K562 (cell line): ENCODE measurements around the gene LDLRAD3. TPM values are rescaled to one million over a fixed set of nuclear protein-coding genes. Genes with fewer than 3 reads are reported as not detected.

Experiments used
- ATAC-seq: fragments of 200-7000 bp; cut with Tn5 transposase; 3 replicates; pipeline ENCODE4 v1.9.1; 2020; ENCODE audit warnings: moderate library complexity
- BruUV-seq: library from RNA; stranded (reverse); fragments of 400-500 nt; replicated peaks from 2 replicates; lab custom pipeline; 2021; lab: Mats Ljungman, UMichigan
- CTCF ChIA-PET: fragments of 300-600 bp; formaldehyde crosslinking; extraction: SDS; loops from one replicate; lab custom pipeline; 2021; ENCODE audit warnings: low intra/inter-chr PET ratio; lab: Yijun Ruan, JAX
- POLR2A ChIA-PET: fragments of 300-600, 350-650 bp; sonication (Branson Sonifier 250); formaldehyde crosslinking; extraction: SDS; loops from one replicate; lab custom pipeline; 2021; ENCODE audit warnings: antibody characterized with exemption, inconsistent platforms; lab: Yijun Ruan, JAX
- DNase-seq, 4 experiments: peaks; one replicate each; pipeline versions ENCODE4 v3.0.0 to v3.0.0-alpha.2; 2011 to 2018; ENCODE audit warnings: low spot score in 3 of 4, mixed read lengths in 3 of 4; ENCODE audit errors: extremely low read depth in 1 of 4
- FAIRE-seq: peaks from 2 replicates; lab custom pipeline; 2011; peaks lifted over from hg19 to GRCh38; lab: Jason Lieb, UNC
- H2AFZ ChIP-seq: 2 replicates; pipeline ENCODE4 v1.6.0; 2011; ENCODE audit warnings: low read depth, low read length, control low read depth, inconsistent platforms
- H3K27ac ChIP-seq: fragments of 200-600 bp; 3 replicates; pipeline ENCODE4 v1.8.0; 2011; ENCODE audit warnings: low read depth, mild to moderate bottlenecking, control low read depth, inconsistent platforms, low read length, moderate library complexity, mixed read lengths; ENCODE audit errors: extremely low read depth
- H3K27me3 ChIP-seq, 2 experiments: fragments of 300-600 bp in 1 of 2; 2 replicates in 1 of 2; 3 replicates in 1 of 2; pipeline versions ENCODE4 v1.6.0 to v1.8.0; 2011; ENCODE audit warnings: inconsistent platforms in 2 of 2, low read length in 2 of 2, mild to moderate bottlenecking in 1 of 2, mixed read lengths in 1 of 2, moderate library complexity in 1 of 2; ENCODE audit not compliant: control insufficient read depth in 2 of 2, insufficient read depth in 2 of 2
- H3K36me3 ChIP-seq: fragments of 300-600 bp; 3 replicates; pipeline ENCODE4 v1.8.0; 2011; ENCODE audit warnings: mild to moderate bottlenecking, low read length, inconsistent platforms; ENCODE audit not compliant: control insufficient read depth, insufficient read depth
- H3K4me1 ChIP-seq, 2 experiments: fragments of 200-600 bp in 1 of 2; replicated peaks in 1 of 2; 2 replicates in 1 of 2; 3 replicates in 1 of 2; pipeline versions ENCODE4 v1.5.1 to v1.8.0; 2011; ENCODE audit warnings: inconsistent platforms in 2 of 2, low read length in 2 of 2, mild to moderate bottlenecking in 1 of 2, mixed read lengths in 1 of 2, moderate library complexity in 1 of 2; ENCODE audit not compliant: control insufficient read depth in 2 of 2, insufficient read depth in 2 of 2
- H3K4me2 ChIP-seq: 2 replicates; pipeline ENCODE4 v1.6.1; 2011; ENCODE audit warnings: low read length, control low read depth, inconsistent platforms, mixed read lengths; ENCODE audit not compliant: insufficient read depth
- H3K4me3 ChIP-seq: fragments of 200-600 bp; sonication (generic), shearing (Covaris generic); 2 replicates; pipeline ENCODE4 v1.5.1; 2016; ENCODE audit warnings: control low read depth, inconsistent platforms
- H3K79me2 ChIP-seq: fragments of 200-600 bp; 3 replicates; pipeline ENCODE4 v1.8.0; 2011; ENCODE audit warnings: low read length, inconsistent platforms; ENCODE audit not compliant: control insufficient read depth, insufficient read depth
- H3K9ac ChIP-seq, 2 experiments: 2 replicates each; pipeline versions ENCODE4 v1.6.0 to v1.6.1; 2011; ENCODE audit warnings: low read depth in 2 of 2, low read length in 2 of 2, control low read depth in 1 of 2, inconsistent platforms in 1 of 2, mild to moderate bottlenecking in 1 of 2, mixed read lengths in 1 of 2; ENCODE audit not compliant: insufficient read depth in 1 of 2
- H3K9me1 ChIP-seq: one replicate; pipeline ENCODE4 v1.6.0; 2011; ENCODE audit warnings: inconsistent platforms, mild to moderate bottlenecking, low read length, moderate library complexity; ENCODE audit not compliant: control insufficient read depth, insufficient read depth
- H3K9me3 ChIP-seq: replicated peaks from 2 replicates; pipeline ENCODE4 v1.5.1; 2011; ENCODE audit warnings: low read depth, low read length, inconsistent platforms; ENCODE audit not compliant: control insufficient read depth, insufficient read depth
- H4K20me1 ChIP-seq: replicated peaks from 2 replicates; pipeline ENCODE4 v1.6.1; 2011; ENCODE audit warnings: low read length, inconsistent platforms, mixed read lengths; ENCODE audit not compliant: control insufficient read depth, insufficient read depth
- FOXP1 ChIP-seq: sonication (generic); formaldehyde crosslinking; IDR thresholded peaks from 2 replicates; pipeline ENCODE4 v1.8.0; 2022; ENCODE audit warnings: mild to moderate bottlenecking, missing genetic modification reagents
- IRF2 ChIP-seq: sonication (generic); formaldehyde crosslinking; IDR thresholded peaks from 2 replicates; pipeline ENCODE4 v1.8.1; 2022; ENCODE audit warnings: mild to moderate bottlenecking, missing genetic modification reagents
- KLF10 ChIP-seq: fragments of 250-450 bp; sonication (Bioruptor Pico); IDR thresholded peaks from 2 replicates; pipeline ENCODE4 v1.6.1; 2021; ENCODE audit warnings: matching md5 sums
- MCM5 ChIP-seq: fragments of 450-650 bp; IDR thresholded peaks from 2 replicates; pipeline ENCODE4 v1.6.1; 2016; ENCODE audit warnings: low read depth
- SNRNP70 ChIP-seq: fragments of 200-400 bp; formaldehyde crosslinking; optimal IDR thresholded peaks from 2 replicates; pipeline ENCODE3; 2017; ENCODE audit warnings: low read depth, low read length
- SREBF1 ChIP-seq: fragments of 150-350 bp; IDR thresholded peaks from 2 replicates; pipeline ENCODE4 v1.6.1; 2014; ENCODE audit warnings: antibody characterized with exemption, low read depth, low read length, borderline replicate concordance
- TAL1 ChIP-seq: fragments of 450-650 bp; IDR thresholded peaks from 2 replicates; pipeline ENCODE4 v1.6.1; 2016; ENCODE audit warnings: mild to moderate bottlenecking
- TBL1XR1 ChIP-seq, 2 experiments: IDR thresholded peaks; 2 replicates each; pipeline ENCODE4 v1.6.1; 2012; ENCODE audit warnings: improper control_type of control experiment in 2 of 2, low read length in 2 of 2, mild to moderate bottlenecking in 1 of 2
- TCF15 ChIP-seq: fragments of 250-450 bp; sonication (Bioruptor Pico); IDR thresholded peaks from 2 replicates; pipeline ENCODE4 v1.8.0; 2022; ENCODE audit warnings: moderate library complexity, mild to moderate bottlenecking, inconsistent platforms
- ZNF384 ChIP-seq: IDR thresholded peaks from 2 replicates; pipeline ENCODE4 v1.6.1; 2012; ENCODE audit warnings: low read depth, low read length, improper control_type of control experiment
- WGBS: fragments of 100-300 bp; shearing (Covaris generic); methylation state at CpG from one replicate; pipeline ENCODE4 v1.1.6; 2016; ENCODE audit warnings: low coverage, mixed read lengths; ENCODE audit not compliant: insufficient coverage; ENCODE audit errors: missing lambda C conversion rate; 5-methylcytosine and 5-hydroxymethylcytosine counted together
- in situ Hi-C: fragments of 300-500 bp; cut with MboI; formaldehyde crosslinking; loops from 4 replicates; pipeline ENCODE4 v1.15.0; 2018; ENCODE audit warnings: inconsistent platforms, mixed read lengths
- intact Hi-C: fragments of 100-400 bp; cut with micrococcal nuclease; formaldehyde crosslinking; loops from 2 replicates; pipeline ENCODE4 v1.14.2; 2022
- polyA plus RNA-seq, 8 experiments: library from polyadenylated mRNA; depleted of rRNA in 4 of 8; stranded (reverse) in 5 of 8; unstranded in 3 of 8; fragments of >200 nt; fragmentation: Nextera tagmentation in 2 of 8; fragmentation: Illumina TruSeq in 1 of 8; extraction: Ambion mirVana in 2 of 8; extraction: Trizol in 1 of 8; gene quantifications; 2 replicates each; pipeline versions ENCODE4 v1.2.1 to v1.2.3, GENCODE V29; 2011 to 2014; ENCODE audit warnings: inconsistent platforms in 1 of 8, missing spikeins in 1 of 8
- total RNA-seq, 7 experiments: library from RNA; depleted of rRNA in 6 of 7; stranded (reverse); fragments of >200 nt in 6 of 7; fragmentation: Illumina TruSeq in 2 of 7; extraction: Trizol in 2 of 7; gene quantifications; 2 replicates each; pipeline versions ENCODE4 v1.2.1 to v1.2.3, GENCODE V29; 2011 to 2021; ENCODE audit warnings: low replicate concordance in 1 of 7
- TF ChIP-seq, protein P1 (sequence below): fragments of 450-650 bp; IDR thresholded peaks from 2 replicates; pipeline ENCODE4 v1.6.1; 2014; ENCODE audit warnings: low read depth, mild to moderate bottlenecking, moderate library complexity, borderline replicate concordance
- TF ChIP-seq, protein P2 (sequence below): fragments of 150-350 bp; conservative IDR thresholded peaks from 2 replicates; pipeline ENCODE4 v1.6.1; 2014; ENCODE audit warnings: low read length

The LDLRAD3 gene
- total and polyA plus RNA-seq, 9 of the 15 experiments (the other 6 are each of a cell fraction or from before 2014, with no cell fraction given), result 0.73 to 7.2 (median 3.5) TPM

- Histone ChIP-seq H3K79me2 (no peaks in the 10 kb centered on the region), H3K27ac (no peak overlapping the region), H2AFZ (no peak overlapping the region), H3K9me3 (no peaks in the 10 kb centered on the region), H3K9me1 (no peaks in the 10 kb centered on the region), H3K27me3 (peaks cover 8 to 18% of the 10 kb centered on the region in 2 experiments; a peak in 4 of 5 replicates), H3K4me3 (no peak overlapping the region), H3K4me1 (peaks cover 0 to under 1% of the 10 kb centered on the region in 2 experiments; a peak in 1 of 5 replicates), H3K36me3 (no peaks in the 10 kb centered on the region), H3K9ac (no peak overlapping the region), H3K4me2 (no peak overlapping the region), H4K20me1 (peaks cover 16% of the 10 kb centered on the region; the same call in 1 of the 2 replicates)
- TF ChIP-seq SNRNP70 (no peak), IRF2 (CRISPR knock-in tag) (no peak), FOXP1 (CRISPR knock-in tag) (no peak), ZNF384 (no peak), KLF10 (CRISPR knock-in tag) (no peak), MCM5 (no peak), TAL1 (no peak), SREBF1 (no peak), TBL1XR1 (IDR thresholded peaks at IDR 0.05; ENCODE audit: low read length in 2 of 2) (no peak), TCF15 (CRISPR knock-in tag) (no peak)
- TF ChIP-seq, protein P1, sequence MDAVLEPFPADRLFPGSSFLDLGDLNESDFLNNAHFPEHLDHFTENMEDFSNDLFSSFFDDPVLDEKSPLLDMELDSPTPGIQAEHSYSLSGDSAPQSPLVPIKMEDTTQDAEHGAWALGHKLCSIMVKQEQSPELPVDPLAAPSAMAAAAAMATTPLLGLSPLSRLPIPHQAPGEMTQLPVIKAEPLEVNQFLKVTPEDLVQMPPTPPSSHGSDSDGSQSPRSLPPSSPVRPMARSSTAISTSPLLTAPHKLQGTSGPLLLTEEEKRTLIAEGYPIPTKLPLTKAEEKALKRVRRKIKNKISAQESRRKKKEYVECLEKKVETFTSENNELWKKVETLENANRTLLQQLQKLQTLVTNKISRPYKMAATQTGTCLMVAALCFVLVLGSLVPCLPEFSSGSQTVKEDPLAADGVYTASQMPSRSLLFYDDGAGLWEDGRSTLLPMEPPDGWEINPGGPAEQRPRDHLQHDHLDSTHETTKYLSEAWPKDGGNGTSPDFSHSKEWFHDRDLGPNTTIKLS, result no peak
- TF ChIP-seq, protein P2, sequence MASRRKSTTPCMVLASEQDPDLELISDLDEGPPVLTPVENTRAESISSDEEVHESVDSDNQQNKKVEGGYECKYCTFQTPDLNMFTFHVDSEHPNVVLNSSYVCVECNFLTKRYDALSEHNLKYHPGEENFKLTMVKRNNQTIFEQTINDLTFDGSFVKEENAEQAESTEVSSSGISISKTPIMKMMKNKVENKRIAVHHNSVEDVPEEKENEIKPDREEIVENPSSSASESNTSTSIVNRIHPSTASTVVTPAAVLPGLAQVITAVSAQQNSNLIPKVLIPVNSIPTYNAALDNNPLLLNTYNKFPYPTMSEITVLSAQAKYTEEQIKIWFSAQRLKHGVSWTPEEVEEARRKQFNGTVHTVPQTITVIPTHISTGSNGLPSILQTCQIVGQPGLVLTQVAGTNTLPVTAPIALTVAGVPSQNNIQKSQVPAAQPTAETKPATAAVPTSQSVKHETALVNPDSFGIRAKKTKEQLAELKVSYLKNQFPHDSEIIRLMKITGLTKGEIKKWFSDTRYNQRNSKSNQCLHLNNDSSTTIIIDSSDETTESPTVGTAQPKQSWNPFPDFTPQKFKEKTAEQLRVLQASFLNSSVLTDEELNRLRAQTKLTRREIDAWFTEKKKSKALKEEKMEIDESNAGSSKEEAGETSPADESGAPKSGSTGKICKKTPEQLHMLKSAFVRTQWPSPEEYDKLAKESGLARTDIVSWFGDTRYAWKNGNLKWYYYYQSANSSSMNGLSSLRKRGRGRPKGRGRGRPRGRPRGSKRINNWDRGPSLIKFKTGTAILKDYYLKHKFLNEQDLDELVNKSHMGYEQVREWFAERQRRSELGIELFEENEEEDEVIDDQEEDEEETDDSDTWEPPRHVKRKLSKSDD, result no peak
- no TSS peak for BruUV-seq
- intact Hi-C loops (no loop called here), in situ Hi-C loops (no loop called here)
- WGBS, result 5% methylated on average over 5 of the region's 5 CpGs
- ATAC-seq (no peak), FAIRE-seq (no peak), DNase-seq (no peak)
- CTCF ChIA-PET, result no interaction called here
- POLR2A ChIA-PET, result interaction anchor here (1.5 kb wide), 1 partner anchor 9 kb away, joined by 4 read pairs; no protein-coding TSS in a partner anchor
These were observed 6.2 kb downstream of the LDLRAD3 start for GRCh38 chr11:35950082-35950481.
